NCI-H345 (cell line): ENCODE measurements around the gene MRPS34.
"Not testable (repeated sequence)": the region's sequence is repeated elsewhere in the genome, so short reads cannot be mapped to it uniquely, and the experiment has no call there.

Experiments used
- DNase-seq: peaks from one replicate; lab custom pipeline; 2025; lab: John Stamatoyannopoulos, UW

The MRPS34 gene

DNA sequence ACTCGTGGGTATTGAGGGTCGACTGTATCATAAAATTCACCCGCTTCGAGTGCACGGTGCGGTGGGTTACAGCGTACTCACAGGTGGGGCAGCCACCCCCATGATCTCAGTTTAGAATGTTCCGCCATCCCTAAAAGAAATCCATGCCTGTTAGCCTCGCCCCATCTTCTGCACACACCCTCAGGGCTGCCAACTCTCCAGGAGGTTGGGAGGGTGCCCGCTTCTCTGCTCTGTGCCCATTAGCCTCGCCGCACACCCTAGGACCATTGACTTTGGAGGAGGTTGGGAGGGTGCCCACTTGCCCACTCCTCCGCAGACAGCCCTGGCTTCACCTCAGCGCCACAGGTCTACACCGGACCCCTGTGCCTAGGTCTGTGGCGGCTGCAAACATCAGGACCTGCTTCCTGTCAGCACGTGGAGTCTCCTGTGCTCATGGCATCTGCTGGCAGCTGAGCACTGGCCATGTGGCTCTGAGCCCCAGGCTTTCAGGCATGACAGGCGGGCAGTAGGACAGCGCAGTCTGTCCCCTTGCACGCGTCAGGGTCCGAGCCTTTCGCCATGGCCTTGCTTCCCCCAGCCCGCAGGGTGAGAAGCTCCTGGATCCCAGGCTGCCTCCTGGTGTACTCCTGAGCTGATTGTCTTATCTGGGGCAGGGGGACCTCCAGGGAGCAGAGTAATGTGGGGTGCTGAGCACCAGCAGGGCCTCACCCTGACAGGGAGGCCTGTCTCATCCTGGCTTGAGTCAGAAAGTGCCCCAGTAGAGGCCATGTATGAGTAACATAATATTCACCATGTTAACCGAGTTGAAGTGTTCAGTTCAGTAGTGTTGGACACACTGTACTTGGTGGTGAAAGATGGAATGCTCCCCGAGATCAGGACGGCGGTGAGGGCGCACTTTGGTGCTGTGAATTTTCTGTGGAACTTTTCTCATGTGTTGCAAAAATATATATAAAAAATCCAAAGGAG, 23.5 kb downstream of the MRPS34 start:
- DNase-seq: no peak

DNA sequence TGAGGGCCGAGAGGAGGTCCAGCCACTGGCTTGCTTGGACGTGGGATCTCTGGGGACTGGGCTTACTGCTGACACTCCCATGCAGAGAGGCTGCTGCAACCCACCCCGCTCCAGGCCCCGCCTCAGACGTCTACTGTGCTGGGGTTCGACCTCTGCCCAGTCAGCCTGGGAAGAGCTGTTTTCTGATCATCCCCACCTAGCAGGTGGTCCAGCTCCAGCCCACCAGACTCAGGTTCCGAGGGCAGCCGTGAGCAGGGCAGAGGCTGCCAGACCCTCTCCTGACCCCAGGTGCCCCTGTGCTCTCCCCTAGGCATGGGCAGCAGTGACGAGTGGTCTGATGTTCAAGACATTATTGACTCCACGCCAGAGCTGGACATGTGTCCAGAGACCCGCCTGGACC, 25.0 kb downstream of the MRPS34 start:
- no peak for DNase-seq

- no peak for DNase-seq
Observed at GRCh38 chr16:1746693-1747195, 26.2 kb downstream of the MRPS34 start.

DNA sequence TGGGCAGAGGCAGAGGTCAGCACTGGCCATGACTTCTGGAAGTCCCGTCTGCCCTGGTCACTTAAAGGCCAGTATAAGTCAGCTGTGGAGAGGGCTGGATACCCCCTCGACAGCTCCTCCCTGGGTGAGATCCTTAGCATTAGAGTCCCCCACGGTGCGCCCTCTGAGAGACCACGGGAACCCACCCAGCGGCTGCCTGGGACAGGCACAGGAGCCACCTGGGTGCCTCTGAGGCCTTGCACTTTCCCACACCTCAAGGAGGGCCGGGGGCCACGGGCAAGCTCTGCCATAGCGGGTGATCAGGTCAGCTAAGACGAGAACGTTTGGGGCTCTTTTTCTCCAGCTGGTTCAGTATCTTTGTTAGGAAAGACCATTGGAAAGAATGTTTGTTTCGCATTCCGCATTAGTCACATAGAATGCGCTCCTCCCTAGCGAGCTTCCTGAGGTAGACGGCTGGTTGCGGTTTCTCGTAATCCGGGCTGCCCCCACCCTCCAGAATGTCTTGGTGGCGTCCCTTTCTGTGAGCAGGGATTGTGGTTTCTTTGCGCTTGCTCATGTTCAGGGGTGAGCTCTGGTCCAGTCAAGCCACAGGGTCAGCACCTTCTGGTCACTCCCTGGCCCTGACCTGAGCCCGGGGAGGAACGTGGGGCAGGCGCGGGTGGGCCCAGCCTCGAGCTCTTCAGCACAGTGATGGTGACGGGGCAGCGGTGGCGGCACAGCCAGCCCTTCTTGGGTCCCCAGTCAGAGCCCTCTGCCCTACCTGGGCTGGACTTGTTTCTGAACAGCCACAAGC, 26.8 kb downstream of the MRPS34 start:
- DNase-seq: no peak

GRCh38 chr16:1745181-1745899, 27.6 kb downstream of the MRPS34 start:
- no peak for DNase-seq

GRCh38 chr16:1744338-1744840, 28.5 kb downstream of the MRPS34 start:
- no peak for DNase-seq

GRCh38 chr16:1743376-1744337, 29.3 kb downstream of the MRPS34 start:
- no peak for DNase-seq

DNA sequence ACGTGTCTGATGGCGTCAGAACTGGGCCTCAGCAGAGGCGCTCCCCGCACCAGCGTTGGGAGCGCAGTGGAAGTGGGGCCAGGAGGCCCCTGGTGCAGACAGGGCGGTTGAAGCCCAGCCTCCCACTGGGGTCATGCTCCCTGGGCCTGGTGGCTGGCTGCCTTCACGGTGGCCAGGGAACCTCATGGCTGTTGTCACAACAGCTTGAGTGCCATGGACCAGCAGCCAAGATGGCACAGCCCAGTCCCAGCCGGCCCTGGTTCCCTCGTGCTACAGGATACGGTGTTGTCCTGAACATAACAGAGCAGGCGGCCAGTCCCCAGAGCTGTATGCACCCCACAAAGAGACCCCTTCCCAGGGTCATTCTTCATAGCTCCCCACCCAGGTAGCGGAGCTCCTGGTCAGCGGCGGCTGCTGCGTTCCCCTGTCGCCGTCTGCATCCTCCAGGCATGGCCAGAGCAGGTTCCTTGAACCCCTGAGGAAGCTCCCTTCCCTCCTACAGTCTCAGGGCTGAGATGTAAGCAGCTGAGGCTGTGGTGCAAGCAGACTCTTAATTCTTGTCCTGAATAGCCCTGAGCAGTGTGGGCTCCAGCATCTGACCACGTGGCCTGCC, 31.3 kb downstream of the MRPS34 start:
- no peak for DNase-seq

DNA sequence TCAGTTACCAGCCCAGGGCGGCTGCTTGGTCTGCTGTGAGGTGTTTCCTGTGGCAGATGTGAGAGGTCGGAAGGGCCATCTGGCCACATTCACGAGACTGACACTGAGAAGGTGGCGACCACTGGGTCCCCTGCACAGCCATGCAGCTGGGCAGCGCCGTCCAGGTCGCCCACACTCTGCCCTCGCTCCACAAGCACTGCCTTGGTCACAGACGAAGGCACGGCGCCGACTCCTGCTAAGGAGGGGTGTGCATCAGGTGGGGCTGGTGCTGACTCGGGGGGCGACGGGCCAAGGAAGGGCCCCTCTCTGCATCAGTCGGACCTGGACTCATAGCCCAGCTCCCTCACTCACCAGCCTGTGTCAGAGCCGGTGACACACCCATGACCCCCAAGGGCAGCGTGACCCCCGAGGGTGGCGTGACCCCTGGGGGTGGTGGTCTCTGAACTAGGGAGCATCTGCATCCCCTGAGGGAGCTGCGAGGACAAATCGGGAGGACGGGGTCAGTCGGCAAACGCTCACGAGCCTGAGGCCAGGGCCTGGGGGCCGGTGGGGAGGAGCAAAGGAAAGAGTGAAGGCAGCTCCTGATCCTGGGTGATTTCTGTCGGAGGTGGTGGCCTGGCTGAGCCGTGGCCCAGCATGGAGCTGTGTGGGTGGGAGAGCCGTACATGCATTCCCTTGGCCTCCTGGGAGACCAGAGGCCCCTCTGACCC, 32.0 kb downstream of the MRPS34 start:
- DNase-seq: no peak

DNA sequence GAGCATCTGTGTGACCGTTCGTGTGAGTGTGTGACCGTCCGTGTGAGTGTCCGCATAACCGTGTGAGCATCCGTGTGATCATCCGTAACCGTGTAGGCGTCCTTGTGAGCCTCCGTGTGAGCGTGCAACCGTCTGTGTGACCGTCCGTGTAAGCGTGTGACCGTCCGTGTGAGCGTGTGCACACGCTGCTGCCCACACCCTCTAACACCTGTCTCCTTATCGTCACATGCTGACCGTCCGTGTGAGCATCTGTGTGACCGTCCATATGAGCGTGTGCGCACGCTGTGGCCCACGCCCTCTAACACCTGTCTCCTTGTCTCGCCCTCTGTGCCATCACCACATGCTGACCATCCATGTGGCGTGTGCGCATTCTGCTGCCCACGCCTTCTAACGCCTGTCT, 32.7 kb downstream of the MRPS34 start:
- DNase-seq: no peak

DNA sequence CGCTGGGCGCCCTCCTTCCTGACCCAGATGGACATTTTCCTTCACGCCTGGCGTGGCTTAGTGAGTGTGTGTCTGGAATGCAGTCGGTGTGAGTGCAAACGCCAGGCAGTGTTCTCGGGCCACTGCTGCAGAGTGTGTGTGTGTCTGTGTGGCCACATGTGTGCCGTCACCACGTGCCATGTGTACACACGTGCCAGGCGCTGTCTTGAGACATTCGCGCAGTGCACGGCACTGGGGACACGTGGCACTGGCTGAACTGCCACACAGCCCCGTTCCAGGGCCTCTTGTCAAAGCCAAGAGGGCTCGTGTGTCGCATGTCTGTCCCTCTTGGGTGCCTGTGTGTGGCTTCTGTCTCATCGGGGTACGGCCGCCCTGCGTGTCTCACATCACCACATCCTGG, 38.1 kb downstream of the MRPS34 start:
- DNase-seq: no peak

DNA sequence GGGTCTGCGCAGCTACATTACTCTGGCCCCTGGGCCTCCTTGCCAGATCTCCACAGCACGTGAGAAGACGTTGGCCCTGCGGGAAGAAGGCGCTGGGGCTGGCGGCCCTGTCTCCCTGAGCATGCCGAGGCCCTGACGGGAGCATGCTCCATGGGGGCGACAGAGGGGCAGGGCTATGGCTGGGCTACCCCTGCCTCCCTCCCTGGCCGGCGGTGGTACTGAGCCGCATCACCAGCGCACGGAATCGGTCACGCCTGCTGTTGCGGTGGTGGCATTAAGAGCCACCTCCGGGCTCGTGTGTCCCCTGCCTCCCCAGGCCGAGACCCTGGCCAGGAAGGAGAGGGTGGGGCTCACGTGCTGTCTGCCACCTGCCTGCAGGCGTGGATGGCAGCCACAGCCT, 38.8 kb downstream of the MRPS34 start:
- DNase-seq: no peak

DNA sequence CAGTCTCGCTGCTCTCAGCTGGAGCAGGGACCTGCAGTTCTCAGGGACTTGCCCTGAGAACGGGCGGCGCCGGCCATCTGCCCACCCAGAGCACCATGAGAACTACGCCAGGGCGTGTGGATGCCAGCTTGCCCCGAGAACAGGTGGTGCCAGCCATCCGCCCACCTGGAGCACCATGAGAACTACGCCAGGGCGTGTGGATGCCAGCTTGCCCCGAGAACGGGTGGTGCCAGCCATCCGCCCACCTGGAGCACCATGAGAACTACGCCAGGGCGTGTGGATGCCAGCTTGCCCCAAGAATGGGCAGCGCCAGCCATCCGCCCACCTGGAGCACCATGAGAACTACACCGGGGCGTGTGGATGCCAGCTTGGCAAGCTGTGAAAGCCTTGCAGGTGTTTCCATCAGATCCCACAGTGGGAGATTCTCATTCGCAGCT, 40.4 kb downstream of the MRPS34 start:
- not testable (repeated sequence) for DNase-seq

- DNase-seq: no peak
Observed at GRCh38 chr16:1732071-1732470, 40.9 kb downstream of the MRPS34 start.

DNA sequence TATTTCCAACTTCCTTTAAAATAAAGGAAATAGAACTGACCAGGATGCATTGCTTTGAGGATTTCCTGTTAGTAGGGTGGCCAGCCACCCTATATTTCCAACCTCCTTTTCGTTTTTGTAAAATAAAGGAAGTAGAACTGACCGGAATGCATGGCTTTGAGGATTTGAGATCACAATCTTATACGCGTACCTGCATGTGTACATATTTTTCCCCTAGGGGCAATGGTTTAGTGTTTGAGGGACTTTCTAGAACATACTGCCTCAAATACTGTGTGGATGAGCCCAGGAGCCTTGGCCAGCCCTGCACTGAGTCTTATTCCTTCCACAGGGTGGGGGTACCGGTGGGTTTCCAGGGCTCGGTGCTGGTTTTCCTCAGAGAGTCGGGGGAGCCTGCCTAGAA, 41.3 kb downstream of the MRPS34 start:
- no peak for DNase-seq

DNA sequence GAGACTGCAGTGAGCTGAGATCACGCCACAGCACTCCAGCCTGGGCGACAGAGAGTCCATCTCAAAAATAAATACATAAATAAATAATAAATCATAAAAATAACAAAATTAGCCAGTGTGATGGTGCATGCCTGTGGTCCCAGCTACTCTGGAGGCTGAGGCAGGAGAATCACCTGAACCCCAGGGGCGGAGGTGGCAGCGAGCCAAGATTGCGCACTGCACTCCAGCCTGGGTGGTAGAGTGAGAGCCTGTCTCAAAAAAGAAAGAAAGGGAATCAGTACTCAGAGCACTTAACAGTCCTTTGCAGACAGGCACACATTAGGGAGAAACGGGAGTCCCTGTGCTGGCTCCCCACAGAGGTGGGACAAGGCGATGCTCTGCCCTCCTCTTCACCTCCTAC, 41.9 kb downstream of the MRPS34 start:
- DNase-seq: no peak

DNA sequence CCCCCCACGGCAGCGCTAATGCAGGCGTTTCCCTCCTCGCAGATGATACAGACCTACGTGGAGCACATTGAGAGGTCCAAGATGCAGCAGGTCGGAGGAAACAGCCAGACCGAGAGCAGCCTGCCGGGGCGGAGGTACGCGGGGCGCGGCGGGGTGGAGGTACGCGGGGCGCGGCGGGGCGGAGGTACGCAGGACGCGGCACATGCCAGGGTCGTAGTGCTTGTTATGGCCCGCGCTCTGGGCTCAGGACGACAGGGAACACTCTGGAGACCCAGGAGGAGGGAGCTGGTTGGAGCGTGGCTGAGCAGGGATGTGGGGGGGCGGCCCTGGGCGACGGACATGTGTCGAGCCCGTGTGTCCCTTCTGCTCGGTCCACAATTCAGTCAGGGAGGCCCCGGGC, 43.5 kb downstream of the MRPS34 start:
- DNase-seq: no peak

DNA sequence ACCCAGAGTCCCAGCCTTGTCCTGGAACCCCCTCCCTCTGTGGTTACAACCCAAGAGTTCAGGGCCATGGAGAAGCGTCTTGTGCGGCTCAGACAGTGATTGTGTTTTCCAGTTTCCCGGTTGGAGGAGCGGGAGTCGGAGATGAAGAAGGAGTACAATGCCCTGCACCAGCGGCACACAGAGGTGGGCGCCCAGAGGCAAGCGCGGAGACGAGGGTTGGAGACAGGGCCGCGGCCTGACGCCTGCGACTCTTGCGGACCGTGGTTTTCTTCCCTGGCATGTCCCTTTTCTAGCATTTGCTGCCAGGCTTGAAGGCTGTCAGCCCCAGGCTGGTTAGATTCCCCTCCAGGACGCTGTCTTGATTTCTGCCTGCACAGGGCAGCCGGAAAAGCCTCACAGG, 43.9 kb downstream of the MRPS34 start:
- DNase-seq: no peak
